Measurements from ENCODE around the gene MKNK1.

The MKNK1 gene

DNA sequence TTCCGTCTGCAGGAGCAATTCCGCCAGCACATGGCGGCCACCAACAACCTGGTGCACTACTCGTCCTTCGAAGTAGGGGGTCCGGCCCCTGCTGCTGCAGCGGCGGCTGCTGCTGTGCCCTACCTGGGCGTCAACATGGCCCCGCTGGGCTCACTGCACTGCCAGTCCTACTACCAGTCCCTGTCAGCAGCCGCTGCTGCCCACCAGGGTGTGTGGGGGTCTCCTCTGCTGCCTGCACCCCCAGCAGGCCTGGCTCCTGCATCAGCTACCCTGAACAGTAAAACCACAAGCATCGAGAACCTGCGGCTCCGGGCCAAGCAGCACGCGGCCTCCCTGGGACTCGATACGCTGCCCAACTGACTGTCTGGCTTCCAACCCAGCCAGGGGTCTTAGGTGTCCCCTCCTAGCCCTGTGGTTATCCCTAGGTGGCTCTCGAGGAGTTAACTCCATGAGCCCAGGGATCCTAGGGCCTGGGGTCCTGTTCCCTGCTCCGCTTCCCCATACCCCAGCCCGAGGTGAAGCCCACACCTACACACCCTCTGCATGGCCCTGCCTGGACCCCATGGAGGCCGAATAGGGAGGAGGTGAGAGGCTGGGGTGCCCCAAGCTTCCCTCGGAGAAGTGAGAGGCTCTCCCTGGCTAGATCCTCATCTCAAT is 91.8 kb downstream of the MKNK1 start:
- H3K27ac ChIP-seq, result no peak overlapping the region
- no peak for DNase-seq (ENCODE audit: low read depth, low spot score)

DNA sequence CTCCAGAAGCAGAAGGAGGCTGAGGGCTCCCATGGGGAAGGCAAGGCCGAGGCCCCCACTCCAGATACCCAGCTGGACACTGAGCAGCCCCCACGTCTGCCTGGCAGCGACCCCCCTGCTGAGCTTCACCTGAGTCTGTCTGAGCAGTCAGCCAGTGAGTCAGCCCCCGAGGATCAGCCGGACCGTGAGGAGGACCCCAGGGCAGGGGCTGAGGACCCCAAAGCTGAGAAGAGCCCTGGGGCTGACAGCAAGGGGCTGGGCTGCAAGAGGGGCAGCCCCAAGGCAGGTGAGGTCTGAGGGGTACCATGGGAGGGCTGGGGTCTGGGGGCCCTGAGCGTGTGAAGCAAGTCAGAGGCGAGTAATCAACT is 93.1 kb downstream of the MKNK1 start:
- DNase-seq (ENCODE audit: low read depth, low spot score), result no peak
- no peak overlapping the region for H3K27ac ChIP-seq

GRCh38 chr1:46510341-46510997 is 93.6 kb downstream of the MKNK1 start:
- no peak overlapping the region for H3K27ac ChIP-seq
- DNase-seq (ENCODE audit: low read depth, low spot score), result no peak

DNA sequence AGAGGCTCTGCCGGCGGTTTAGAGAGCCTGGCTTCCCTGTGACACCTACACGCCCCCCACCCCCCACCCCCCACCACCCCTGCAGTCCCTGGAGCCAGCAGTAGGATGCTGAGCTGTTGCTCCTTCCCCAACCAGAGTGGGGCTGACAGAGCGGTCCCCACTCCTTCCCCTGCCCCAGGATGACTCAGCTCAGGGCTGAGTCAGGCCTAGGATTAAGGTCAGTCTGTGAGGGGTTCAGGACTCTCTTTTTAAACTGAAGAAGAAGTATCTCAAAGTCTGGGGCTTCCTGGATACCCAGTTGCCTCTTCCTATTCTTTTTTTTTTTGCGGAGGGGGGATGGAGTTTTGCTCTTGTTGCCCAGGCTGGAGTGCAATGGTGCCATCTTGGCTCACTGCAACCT is 95.3 kb downstream of the MKNK1 start:
- no peak overlapping the region for H3K27ac ChIP-seq
- no peak for DNase-seq (ENCODE audit: low read depth, low spot score)
